Liver (tissue), 9 donors: ENCODE measurements around the gene GJC3. TPM values are rescaled to one million over a fixed set of nuclear protein-coding genes. Genes with fewer than 3 reads are reported as not detected.

ENCODE experiments used
- DNase-seq: peaks from one replicate; pipeline ENCODE4 v3.0.0-alpha.2; 2017; ENCODE audit warnings: low spot score
- H3K27ac ChIP-seq, 2 donors: one replicate each; pipeline ENCODE4 v1.7.0; 2013; ENCODE audit warnings: inconsistent platforms in 2 of 2, low read length in 2 of 2, control low read depth in 1 of 2, low read depth in 1 of 2, mild to moderate bottlenecking in 1 of 2
- H3K27me3 ChIP-seq, 4 donors: one replicate each; pipeline versions ENCODE4 v1.6.1 to v1.7.0; 2013; ENCODE audit warnings: low read length in 3 of 4, inconsistent platforms in 1 of 4, mild to moderate bottlenecking in 1 of 4, moderate library complexity in 1 of 4; ENCODE audit not compliant: control insufficient read depth in 4 of 4, insufficient read depth in 4 of 4
- H3K36me3 ChIP-seq, 4 donors: one replicate each; pipeline versions ENCODE4 v1.6.1 to v1.7.0; 2013; ENCODE audit warnings: low read length in 3 of 4, mild to moderate bottlenecking in 3 of 4, low read depth in 1 of 4, moderate library complexity in 1 of 4; ENCODE audit not compliant: control insufficient read depth in 4 of 4, insufficient read depth in 3 of 4
- H3K4me1 ChIP-seq, 4 donors: one replicate each; pipeline versions ENCODE4 v1.6.1 to v1.7.0; 2013; ENCODE audit warnings: low read length in 3 of 4, mild to moderate bottlenecking in 3 of 4, moderate library complexity in 1 of 4; ENCODE audit not compliant: control insufficient read depth in 4 of 4, insufficient read depth in 4 of 4
- H3K4me3 ChIP-seq, 3 donors: one replicate each; pipeline versions ENCODE4 v1.6.1 to v1.7.0; 2013; ENCODE audit warnings: low read length in 3 of 3, control low read depth in 1 of 3, low read depth in 1 of 3, mild to moderate bottlenecking in 1 of 3
- H3K9ac ChIP-seq, 2 donors: one replicate each; pipeline ENCODE4 v1.7.0; 2013; ENCODE audit warnings: low read length in 2 of 2, mild to moderate bottlenecking in 2 of 2, moderate library complexity in 2 of 2, control low read depth in 1 of 2, low read depth in 1 of 2
- H3K9me3 ChIP-seq, 4 donors: one replicate each; pipeline versions ENCODE4 v1.6.1 to v1.7.0; 2013; ENCODE audit warnings: low read length in 3 of 4; ENCODE audit not compliant: control insufficient read depth in 4 of 4
- ATF3 ChIP-seq: IDR thresholded peaks from 2 replicates; pipeline ENCODE4 v1.6.1; 2016; ENCODE audit warnings: antibody characterized with exemption
- CTCF ChIP-seq: fragments of 150-350 bp; IDR thresholded peaks from 2 replicates; pipeline ENCODE4 v1.5.1; 2017; ENCODE audit warnings: improper control_type of control experiment, low read depth, low read length; ENCODE audit not compliant: missing input control
- EGR1 ChIP-seq, 2 donors: IDR thresholded peaks; 2 replicates each; pipeline ENCODE4 v1.6.1; 2016 to 2018; ENCODE audit warnings: antibody characterized with exemption in 2 of 2, low read depth in 2 of 2
- FOXA1 ChIP-seq: IDR thresholded peaks from 2 replicates; pipeline ENCODE4 v1.6.1; 2016; ENCODE audit warnings: antibody characterized with exemption
- FOXA2 ChIP-seq: IDR thresholded peaks from 2 replicates; pipeline ENCODE4 v1.6.1; 2016; ENCODE audit warnings: antibody characterized with exemption
- GABPA ChIP-seq, 2 donors: IDR thresholded peaks in 1 of 2; conservative IDR thresholded peaks in 1 of 2; 2 replicates each; pipeline ENCODE4 v1.6.1; 2016; ENCODE audit warnings: antibody characterized with exemption in 2 of 2, mild to moderate bottlenecking in 1 of 2, moderate library complexity in 1 of 2
- HNF4A ChIP-seq, 2 donors: conservative IDR thresholded peaks; 2 replicates each; pipeline ENCODE4 v1.6.1; 2016; ENCODE audit warnings: antibody characterized with exemption in 2 of 2, mild to moderate bottlenecking in 2 of 2
- HNF4G ChIP-seq: IDR thresholded peaks from 2 replicates; pipeline ENCODE4 v1.6.1; 2016; ENCODE audit warnings: antibody characterized with exemption
- JUND ChIP-seq, 2 donors: IDR thresholded peaks; 2 replicates each; pipeline ENCODE4 v1.6.1; 2016; ENCODE audit warnings: antibody characterized with exemption in 2 of 2
- MAX ChIP-seq: IDR thresholded peaks from 2 replicates; pipeline ENCODE4 v1.6.1; 2016; ENCODE audit warnings: antibody characterized with exemption
- RXRA ChIP-seq, 2 donors: IDR thresholded peaks; 2 replicates each; pipeline ENCODE4 v1.6.1; 2017 to 2018; ENCODE audit warnings: antibody characterized with exemption in 2 of 2, mild to moderate bottlenecking in 1 of 2
- SP1 ChIP-seq: IDR thresholded peaks from 2 replicates; pipeline ENCODE4 v1.6.1; 2018; ENCODE audit warnings: antibody characterized with exemption, mild to moderate bottlenecking
- TAF1 ChIP-seq: conservative IDR thresholded peaks from 2 replicates; pipeline ENCODE4 v1.6.1; 2016; ENCODE audit warnings: antibody characterized with exemption, mild to moderate bottlenecking
- YY1 ChIP-seq: IDR thresholded peaks from 2 replicates; pipeline ENCODE4 v1.6.1; 2016; ENCODE audit warnings: antibody characterized with exemption, mild to moderate bottlenecking
- ZBTB33 ChIP-seq: IDR thresholded peaks from 2 replicates; pipeline ENCODE4 v1.6.1; 2016; ENCODE audit warnings: antibody characterized with exemption
- WGBS: extraction: QIAGEN DNeasy Blood & Tissue Kit; methylation state at CpG from one replicate; pipeline ENCODE4 v1.1.7; 2013; 5-methylcytosine and 5-hydroxymethylcytosine counted together
- polyA plus RNA-seq, 2 donors: library from polyadenylated mRNA; stranded (reverse) in 1 of 2; unstranded in 1 of 2; fragments of 200-250 nt in 1 of 2; fragments of >200 nt in 1 of 2; fragmentation: Nextera tagmentation in 1 of 2; extraction: Ambion mirVana in 1 of 2; gene quantifications; one replicate each; pipeline versions ENCODE4 v1.2.1 to v1.2.3, GENCODE V29; 2013 to 2015
- total RNA-seq, 2 donors: library from RNA; depleted of rRNA; stranded (reverse); fragments of >200 nt; gene quantifications; one replicate each; pipeline ENCODE4 v1.2.3, GENCODE V29; 2014
- donor health status: healthy.
- donor health status: healthy.
- donor health status: healthy.
- donor health status: healthy.
- donor health status: healthy.

The GJC3 gene
- total and polyA plus RNA-seq, 4 donors, result 0.08 to 1.3 (median 0.14) TPM

GRCh38 chr7:99928188-99928587 is 1.2 kb downstream of the GJC3 start:
- Histone ChIP-seq H3K27ac (no peak overlapping the region), H3K4me1 (peaks cover 0 to 10% (median 5%) of the 10 kb centered on the region in 4 donors), H3K9me3 (no peaks in the 10 kb centered on the region), H3K4me3 (no peak overlapping the region), H3K27me3 (no peaks in the 10 kb centered on the region), H3K36me3 (no peaks in the 10 kb centered on the region), H3K9ac (no peak overlapping the region)
- no peak for TF ChIP-seq TAF1
- TF ChIP-seq HNF4G, result no peak
- TF ChIP-seq FOXA2, result no peak
- no peak for TF ChIP-seq ATF3
- no peak for TF ChIP-seq MAX
- TF ChIP-seq ZBTB33, result no peak
- no peak for TF ChIP-seq GABPA (IDR thresholded peaks at IDR 0.05 in 1 of 2, conservative IDR thresholded peaks at IDR 0.05 in 1 of 2)
- no peak for TF ChIP-seq EGR1 (IDR thresholded peaks at IDR 0.05; ENCODE audit: low read depth in 2 of 2)
- TF ChIP-seq RXRA (IDR thresholded peaks at IDR 0.05), result no peak
- TF ChIP-seq FOXA1, result no peak
- TF ChIP-seq YY1, result no peak
- no peak for TF ChIP-seq CTCF
- TF ChIP-seq HNF4A (conservative IDR thresholded peaks at IDR 0.05), result no peak
- no peak for TF ChIP-seq JUND (IDR thresholded peaks at IDR 0.05)
- no peak for TF ChIP-seq SP1
- no peak for DNase-seq
- WGBS, result 84% methylated on average over 2 of the region's 2 CpGs

GRCh38 chr7:99927536-99927935 is 1.9 kb downstream of the GJC3 start:
- WGBS, result 80% methylated on average over 5 of the region's 5 CpGs
- no peaks in the 10 kb centered on the region for H3K9me3 ChIP-seq
- TF ChIP-seq GABPA (IDR thresholded peaks at IDR 0.05 in 1 of 2, conservative IDR thresholded peaks at IDR 0.05 in 1 of 2) (no peak), FOXA1 (no peak), MAX (no peak), EGR1 (IDR thresholded peaks at IDR 0.05; ENCODE audit: low read depth in 2 of 2) (no peak), FOXA2 (no peak)
- DNase-seq, result no peak
- no peak overlapping the region for H3K4me3 ChIP-seq
- no peaks in the 10 kb centered on the region for H3K36me3 ChIP-seq
- H3K4me1 ChIP-seq, result peaks cover 0 to 10% (median 5%) of the 10 kb centered on the region in 4 donors
- H3K9ac ChIP-seq, result no peak overlapping the region
- H3K27ac ChIP-seq, result no peak overlapping the region
- H3K27me3 ChIP-seq, result no peaks in the 10 kb centered on the region
